HCT116 (cell line): ENCODE results near the gene BTF3L4. TPM values are rescaled to one million over a fixed set of nuclear protein-coding genes. Genes with fewer than 3 reads are reported as not detected.

ENCODE experiments used
- ATAC-seq: fragments of 200-7000 bp; cut with Tn5 transposase; 2 replicates; pipeline ENCODE4 v1.9.1; 2020; ENCODE audit warnings: mild to moderate bottlenecking, moderate library complexity
- BruUV-seq: library from RNA; stranded (reverse); fragments of 400-500 nt; replicated peaks from 2 replicates; lab custom pipeline; 2021; lab: Mats Ljungman, UMichigan
- CTCF ChIA-PET: fragments of 300-600 bp; sonication (Branson Sonifier 250); formaldehyde crosslinking; loops from one replicate; lab custom pipeline; 2021; ENCODE audit warnings: antibody characterized with exemption; lab: Charles Lee
- POLR2A ChIA-PET: fragments of 300-600, 350-600 bp; sonication (Branson Sonifier 250); formaldehyde crosslinking; loops from one replicate; lab custom pipeline; 2021; ENCODE audit warnings: antibody characterized with exemption; lab: Charles Lee
- RAD21 ChIA-PET, 2 experiments: fragments of 300-600 bp; sonication (Branson Sonifier 250); formaldehyde crosslinking; loops; one replicate each; lab custom pipeline; 2023; ENCODE audit warnings: low total read pairs in 2 of 2; ENCODE audit not compliant: uncharacterized antibody in 2 of 2, unreplicated experiment in 2 of 2, low non-redundant PET in 1 of 2; lab: Charles Lee
- DNase-seq: peaks from one replicate; pipeline ENCODE4 v3.0.0-alpha.2; 2010; ENCODE audit warnings: low read depth, low spot score
- H2AFZ ChIP-seq: fragments of 200-600 bp; shearing (Covaris generic), sonication (generic); 2 replicates; pipeline ENCODE4 v1.6.1; 2017; ENCODE audit warnings: low read depth, mixed run types, mixed read lengths, antibody characterized with exemption, low read length; ENCODE audit not compliant: poor library complexity, severe bottlenecking
- H3K27ac ChIP-seq: 2 replicates; pipeline ENCODE4 v1.5.1; 2012; ENCODE audit warnings: low read depth, low read length
- H3K27me3 ChIP-seq: fragments of 200-600 bp; sonication (generic); 2 replicates; pipeline ENCODE4 v1.6.1; 2016; ENCODE audit warnings: mixed run types, low read length, mixed read lengths; ENCODE audit not compliant: insufficient read depth
- H3K36me3 ChIP-seq, 2 experiments: fragments of 200-500 bp in 1 of 2; fragments of 200-600 bp in 1 of 2; sonication (Bioruptor generic) in 1 of 2; sonication (generic) in 1 of 2; 2 replicates each; pipeline versions ENCODE4 v1.5.1 to v1.6.1; 2014 to 2016; ENCODE audit warnings: low read length in 2 of 2, inconsistent platforms in 1 of 2, mixed read lengths in 1 of 2, mixed run types in 1 of 2; ENCODE audit not compliant: insufficient read depth in 2 of 2, control insufficient read depth in 1 of 2
- H3K4me1 ChIP-seq, 2 experiments: fragments of 200-600 bp in 1 of 2; sonication (generic) in 1 of 2; 2 replicates each; pipeline versions ENCODE4 v1.5.1 to v1.6.1; 2012 to 2017; ENCODE audit warnings: low read length in 2 of 2, inconsistent platforms in 1 of 2, mild to moderate bottlenecking in 1 of 2, mixed read lengths in 1 of 2, mixed run types in 1 of 2, moderate library complexity in 1 of 2; ENCODE audit not compliant: insufficient read depth in 2 of 2, control insufficient read depth in 1 of 2
- H3K4me2 ChIP-seq: fragments of 200-600 bp; sonication (generic); 2 replicates; pipeline ENCODE4 v1.6.1; 2017; ENCODE audit warnings: mixed run types, low read length, mixed read lengths
- H3K4me3 ChIP-seq, 2 experiments: fragments of 200-600 bp in 1 of 2; sonication (generic) in 1 of 2; replicated peaks in 1 of 2; 2 replicates each; pipeline ENCODE4 v1.5.1; 2011 to 2016; ENCODE audit warnings: low read length in 2 of 2, control low read depth in 1 of 2, low read depth in 1 of 2, mild to moderate bottlenecking in 1 of 2, mixed read lengths in 1 of 2, mixed run types in 1 of 2
- H3K79me2 ChIP-seq: fragments of 200-600 bp; sonication (generic); 2 replicates; pipeline ENCODE4 v1.6.1; 2017; ENCODE audit warnings: mild to moderate bottlenecking, mixed run types, low read length, moderate library complexity, mixed read lengths; ENCODE audit not compliant: insufficient read depth
- H3K9ac ChIP-seq: fragments of 200-600 bp; sonication (generic); 2 replicates; pipeline ENCODE4 v1.6.1; 2016; ENCODE audit warnings: low read length, mixed read lengths
- H3K9me2 ChIP-seq: fragments of 200-600 bp; sonication (generic), shearing (Covaris generic); 2 replicates; pipeline ENCODE4 v1.6.1; 2017; ENCODE audit warnings: mixed run types, mild to moderate bottlenecking, moderate library complexity; ENCODE audit not compliant: insufficient read depth
- H3K9me3 ChIP-seq, 2 experiments: fragments of 200-500 bp in 1 of 2; fragments of 200-600 bp in 1 of 2; sonication (Bioruptor generic) in 1 of 2; sonication (generic) in 1 of 2; 2 replicates each; pipeline ENCODE4 v1.6.1; 2014 to 2017; ENCODE audit warnings: low read length in 2 of 2, mixed read lengths in 2 of 2, inconsistent platforms in 1 of 2, low read depth in 1 of 2, mild to moderate bottlenecking in 1 of 2, mixed run types in 1 of 2, moderate library complexity in 1 of 2; ENCODE audit not compliant: control insufficient read depth in 1 of 2, insufficient read depth in 1 of 2
- H4K20me1 ChIP-seq: fragments of 200-600 bp; sonication (generic), shearing (Covaris generic); 2 replicates; pipeline ENCODE4 v1.6.1; 2017; ENCODE audit warnings: mixed run types, mild to moderate bottlenecking, moderate library complexity; ENCODE audit not compliant: insufficient read depth
- CBX3 ChIP-seq: IDR thresholded peaks from 2 replicates; pipeline ENCODE4 v1.6.1; 2012; ENCODE audit warnings: low read depth
- CEBPB ChIP-seq: IDR thresholded peaks from 2 replicates; pipeline ENCODE4 v1.6.1; 2012; ENCODE audit warnings: low read depth
- CTCF ChIP-seq, 3 experiments: fragments of 200-600 bp in 1 of 3; sonication (generic) in 1 of 3; IDR thresholded peaks in 2 of 3; conservative IDR thresholded peaks in 1 of 3; 2 replicates each; pipeline ENCODE4 v1.5.1; 2012 to 2017; ENCODE audit warnings: low read depth in 2 of 3, low read length in 2 of 3, antibody characterized with exemption in 1 of 3, borderline replicate concordance in 1 of 3, control low read depth in 1 of 3, mild to moderate bottlenecking in 1 of 3, mixed read lengths in 1 of 3, mixed run types in 1 of 3, moderate library complexity in 1 of 3; ENCODE audit not compliant: insufficient read depth in 1 of 3
- FOSL1 ChIP-seq: IDR thresholded peaks from 2 replicates; pipeline ENCODE4 v1.6.1; 2012; ENCODE audit warnings: low read depth
- MAX ChIP-seq: IDR thresholded peaks from 2 replicates; pipeline ENCODE4 v1.6.1; 2012
- POLR2A ChIP-seq: IDR thresholded peaks from 2 replicates; pipeline ENCODE4 v1.7.0; 2011; ENCODE audit warnings: borderline replicate concordance; ENCODE audit not compliant: insufficient read depth, insufficient read length; ENCODE audit errors: extremely low read depth
- SRF ChIP-seq: IDR thresholded peaks from 2 replicates; pipeline ENCODE4 v1.6.1; 2012; ENCODE audit warnings: low read depth
- TCF7L2 ChIP-seq: IDR thresholded peaks from 2 replicates; pipeline ENCODE4 v1.7.0; 2011; ENCODE audit warnings: borderline replicate concordance, inconsistent platforms; ENCODE audit not compliant: insufficient read depth, insufficient read length; ENCODE audit errors: extremely low read depth
- intact Hi-C: fragments of 100-400 bp; cut with micrococcal nuclease; formaldehyde crosslinking; loops from 2 replicates; pipeline ENCODE4 v1.10.0; 2022
- total RNA-seq: library from RNA; stranded (reverse); gene quantifications from one replicate; pipeline ENCODE4 v1.2.1, GENCODE V29; 2021; ENCODE audit not compliant: unreplicated experiment
- TF ChIP-seq, protein P1 (sequence below): IDR thresholded peaks from 2 replicates; pipeline ENCODE4 v1.6.1; 2012

BTF3L4 gene
- total RNA-seq, 1 experiment from 2014 or later = 56.6 TPM

DNA sequence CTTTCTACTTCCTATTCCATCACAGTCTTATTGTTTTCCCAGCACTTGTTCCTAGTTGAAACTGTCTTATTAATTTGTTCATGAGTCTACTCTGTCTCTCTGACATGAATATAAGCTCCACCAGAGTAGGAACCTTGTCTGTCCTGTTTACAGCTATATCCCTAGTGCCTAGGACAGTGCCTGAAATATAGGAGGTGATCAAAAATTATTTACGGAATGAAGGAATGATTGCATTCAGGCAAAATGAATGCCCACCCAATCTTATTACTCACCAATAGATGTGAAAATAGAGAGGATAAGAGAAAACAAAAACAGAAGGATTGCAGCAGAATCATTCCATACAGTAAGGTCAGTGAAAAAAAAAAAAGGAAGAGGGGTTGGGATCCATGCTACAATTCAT lies 2.2 kb upstream of the BTF3L4 start:
- ChIA-PET CTCF (no interaction called here), RAD21 (no interaction called here), POLR2A (no interaction called here)
- TF ChIP-seq CBX3 (no peak), CTCF (IDR thresholded peaks at IDR 0.05 in 2 of 3, conservative IDR thresholded peaks at IDR 0.05 in 1 of 3; ENCODE audit: borderline replicate concordance in 1 of 3, insufficient read depth in 1 of 3, low read depth in 2 of 3, low read length in 2 of 3) (no peak), TCF7L2 (no peak), MAX (no peak), POLR2A (no peak), CEBPB (no peak), SRF (no peak), FOSL1 (no peak)
- TF ChIP-seq, protein P1, sequence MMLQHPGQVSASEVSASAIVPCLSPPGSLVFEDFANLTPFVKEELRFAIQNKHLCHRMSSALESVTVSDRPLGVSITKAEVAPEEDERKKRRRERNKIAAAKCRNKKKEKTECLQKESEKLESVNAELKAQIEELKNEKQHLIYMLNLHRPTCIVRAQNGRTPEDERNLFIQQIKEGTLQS = no peak
- DNase-seq (no peak), ATAC-seq (no peak)
- peaks cover 5 to 25% of the 10 kb centered on the region in 2 experiments; a peak in 3 of 4 replicates for H3K4me1 ChIP-seq
- no peak overlapping the region for H2AFZ ChIP-seq
- intact Hi-C loops = no loop called here
- H3K4me2 ChIP-seq = peak overlapping the region; percentile 87
- H4K20me1 ChIP-seq = no peaks in the 10 kb centered on the region
- H3K36me3 ChIP-seq = peaks cover 4 to 8% of the 10 kb centered on the region in 2 experiments; a peak in 2 of 4 replicates
- H3K79me2 ChIP-seq = peaks cover 81% of the 10 kb centered on the region
- no peak overlapping the region for H3K27ac ChIP-seq
- no TSS peak for BruUV-seq
- no peaks in the 10 kb centered on the region for H3K9me3 ChIP-seq
- H3K27me3 ChIP-seq = no peaks in the 10 kb centered on the region
- H3K9ac ChIP-seq = peak overlapping the region; percentile 92
- H3K9me2 ChIP-seq = no peaks in the 10 kb centered on the region
- H3K4me3 ChIP-seq = peak overlapping the region; percentile 69 to 96
